K562 (cell line): ENCODE data around the gene RGS3. TPM values are rescaled to one million over a fixed set of nuclear protein-coding genes. Genes with fewer than 3 reads are reported as not detected.

Experiments
- ATAC-seq: fragments of 200-7000 bp; cut with Tn5 transposase; 3 replicates; pipeline ENCODE4 v1.9.1; 2020; ENCODE audit warnings: moderate library complexity
- BruUV-seq: library from RNA; stranded (reverse); fragments of 400-500 nt; replicated peaks from 2 replicates; lab custom pipeline; 2021; lab: Mats Ljungman, UMichigan
- CTCF ChIA-PET: fragments of 300-600 bp; formaldehyde crosslinking; extraction: SDS; loops from one replicate; lab custom pipeline; 2021; ENCODE audit warnings: low intra/inter-chr PET ratio; lab: Yijun Ruan, JAX
- POLR2A ChIA-PET: fragments of 300-600, 350-650 bp; sonication (Branson Sonifier 250); formaldehyde crosslinking; extraction: SDS; loops from one replicate; lab custom pipeline; 2021; ENCODE audit warnings: antibody characterized with exemption, inconsistent platforms; lab: Yijun Ruan, JAX
- DNase-seq, 4 experiments: peaks; one replicate each; pipeline versions ENCODE4 v3.0.0 to v3.0.0-alpha.2; 2011 to 2018; ENCODE audit warnings: low spot score in 3 of 4, mixed read lengths in 3 of 4; ENCODE audit errors: extremely low read depth in 1 of 4
- FAIRE-seq: peaks from 2 replicates; lab custom pipeline; 2011; peaks lifted over from hg19 to GRCh38; lab: Jason Lieb, UNC
- H2AFZ ChIP-seq: 2 replicates; pipeline ENCODE4 v1.6.0; 2011; ENCODE audit warnings: low read depth, low read length, control low read depth, inconsistent platforms
- H3K27ac ChIP-seq: fragments of 200-600 bp; 3 replicates; pipeline ENCODE4 v1.8.0; 2011; ENCODE audit warnings: low read depth, mild to moderate bottlenecking, control low read depth, inconsistent platforms, low read length, moderate library complexity, mixed read lengths; ENCODE audit errors: extremely low read depth
- H3K27me3 ChIP-seq, 2 experiments: fragments of 300-600 bp in 1 of 2; 2 replicates in 1 of 2; 3 replicates in 1 of 2; pipeline versions ENCODE4 v1.6.0 to v1.8.0; 2011; ENCODE audit warnings: inconsistent platforms in 2 of 2, low read length in 2 of 2, mild to moderate bottlenecking in 1 of 2, mixed read lengths in 1 of 2, moderate library complexity in 1 of 2; ENCODE audit not compliant: control insufficient read depth in 2 of 2, insufficient read depth in 2 of 2
- H3K36me3 ChIP-seq: fragments of 300-600 bp; 3 replicates; pipeline ENCODE4 v1.8.0; 2011; ENCODE audit warnings: mild to moderate bottlenecking, low read length, inconsistent platforms; ENCODE audit not compliant: control insufficient read depth, insufficient read depth
- H3K4me1 ChIP-seq, 2 experiments: fragments of 200-600 bp in 1 of 2; replicated peaks in 1 of 2; 2 replicates in 1 of 2; 3 replicates in 1 of 2; pipeline versions ENCODE4 v1.5.1 to v1.8.0; 2011; ENCODE audit warnings: inconsistent platforms in 2 of 2, low read length in 2 of 2, mild to moderate bottlenecking in 1 of 2, mixed read lengths in 1 of 2, moderate library complexity in 1 of 2; ENCODE audit not compliant: control insufficient read depth in 2 of 2, insufficient read depth in 2 of 2
- H3K4me2 ChIP-seq: 2 replicates; pipeline ENCODE4 v1.6.1; 2011; ENCODE audit warnings: low read length, control low read depth, inconsistent platforms, mixed read lengths; ENCODE audit not compliant: insufficient read depth
- H3K4me3 ChIP-seq: fragments of 200-600 bp; sonication (generic), shearing (Covaris generic); 2 replicates; pipeline ENCODE4 v1.5.1; 2016; ENCODE audit warnings: control low read depth, inconsistent platforms
- H3K79me2 ChIP-seq: fragments of 200-600 bp; 3 replicates; pipeline ENCODE4 v1.8.0; 2011; ENCODE audit warnings: low read length, inconsistent platforms; ENCODE audit not compliant: control insufficient read depth, insufficient read depth
- H3K9ac ChIP-seq, 2 experiments: 2 replicates each; pipeline versions ENCODE4 v1.6.0 to v1.6.1; 2011; ENCODE audit warnings: low read depth in 2 of 2, low read length in 2 of 2, control low read depth in 1 of 2, inconsistent platforms in 1 of 2, mild to moderate bottlenecking in 1 of 2, mixed read lengths in 1 of 2; ENCODE audit not compliant: insufficient read depth in 1 of 2
- H3K9me1 ChIP-seq: one replicate; pipeline ENCODE4 v1.6.0; 2011; ENCODE audit warnings: inconsistent platforms, mild to moderate bottlenecking, low read length, moderate library complexity; ENCODE audit not compliant: control insufficient read depth, insufficient read depth
- H3K9me3 ChIP-seq: replicated peaks from 2 replicates; pipeline ENCODE4 v1.5.1; 2011; ENCODE audit warnings: low read depth, low read length, inconsistent platforms; ENCODE audit not compliant: control insufficient read depth, insufficient read depth
- H4K20me1 ChIP-seq: replicated peaks from 2 replicates; pipeline ENCODE4 v1.6.1; 2011; ENCODE audit warnings: low read length, inconsistent platforms, mixed read lengths; ENCODE audit not compliant: control insufficient read depth, insufficient read depth
- CAMTA2 ChIP-seq: fragments of 250-450 bp; sonication (Bioruptor Pico); conservative IDR thresholded peaks from 2 replicates; pipeline ENCODE4 v1.5.1; 2022
- JUND ChIP-seq, 2 experiments: IDR thresholded peaks; 2 replicates in 1 of 2; 3 replicates in 1 of 2; pipeline ENCODE4 v1.6.1; 2011; ENCODE audit warnings: borderline replicate concordance in 2 of 2, low read depth in 2 of 2, low read length in 2 of 2, improper control_type of control experiment in 1 of 2, missing biosample characterization in 1 of 2, missing genetic modification characterization in 1 of 2, missing genetic modification reagents in 1 of 2
- RAD21 ChIP-seq, 2 experiments: fragments of 250-450 bp in 1 of 2; fragments of 450-650 bp in 1 of 2; sonication (Bioruptor Pico) in 1 of 2; formaldehyde crosslinking in 1 of 2; IDR thresholded peaks in 1 of 2; conservative IDR thresholded peaks in 1 of 2; 2 replicates each; pipeline versions ENCODE4 v1.4.0 to v1.8.0; 2020 to 2022; ENCODE audit warnings: mild to moderate bottlenecking in 2 of 2, moderate library complexity in 1 of 2
- SMC3 ChIP-seq: conservative IDR thresholded peaks from 2 replicates; pipeline ENCODE4 v1.6.1; 2011; ENCODE audit warnings: low read depth, low read length, improper control_type of control experiment; ENCODE audit not compliant: insufficient read depth
- TFE3 ChIP-seq: fragments of 450-650 bp; formaldehyde crosslinking; IDR thresholded peaks from 2 replicates; pipeline ENCODE4 v1.4.0; 2020; ENCODE audit warnings: mild to moderate bottlenecking, mixed read lengths
- TRIM24 ChIP-seq, 2 experiments: fragments of 450-650 bp; IDR thresholded peaks; 2 replicates each; pipeline ENCODE4 v1.6.1; 2016
- WGBS: fragments of 100-300 bp; shearing (Covaris generic); methylation state at CpG from one replicate; pipeline ENCODE4 v1.1.6; 2016; ENCODE audit warnings: low coverage, mixed read lengths; ENCODE audit not compliant: insufficient coverage; ENCODE audit errors: missing lambda C conversion rate; 5-methylcytosine and 5-hydroxymethylcytosine counted together
- in situ Hi-C: fragments of 300-500 bp; cut with MboI; formaldehyde crosslinking; loops from 4 replicates; pipeline ENCODE4 v1.15.0; 2018; ENCODE audit warnings: inconsistent platforms, mixed read lengths
- intact Hi-C: fragments of 100-400 bp; cut with micrococcal nuclease; formaldehyde crosslinking; loops from 2 replicates; pipeline ENCODE4 v1.14.2; 2022
- polyA plus RNA-seq, 8 experiments: library from polyadenylated mRNA; depleted of rRNA in 4 of 8; stranded (reverse) in 5 of 8; unstranded in 3 of 8; fragments of >200 nt; fragmentation: Nextera tagmentation in 2 of 8; fragmentation: Illumina TruSeq in 1 of 8; extraction: Ambion mirVana in 2 of 8; extraction: Trizol in 1 of 8; gene quantifications; 2 replicates each; pipeline versions ENCODE4 v1.2.1 to v1.2.3, GENCODE V29; 2011 to 2014; ENCODE audit warnings: inconsistent platforms in 1 of 8, missing spikeins in 1 of 8
- total RNA-seq, 7 experiments: library from RNA; depleted of rRNA in 6 of 7; stranded (reverse); fragments of >200 nt in 6 of 7; fragmentation: Illumina TruSeq in 2 of 7; extraction: Trizol in 2 of 7; gene quantifications; 2 replicates each; pipeline versions ENCODE4 v1.2.1 to v1.2.3, GENCODE V29; 2011 to 2021; ENCODE audit warnings: low replicate concordance in 1 of 7
- TF ChIP-seq, protein P1 (sequence below): sonication (generic); formaldehyde crosslinking; IDR thresholded peaks from 2 replicates; pipeline ENCODE4 v1.8.1; 2023; ENCODE audit warnings: mild to moderate bottlenecking, missing genetic modification reagents
- TF ChIP-seq, protein P2 (sequence below): fragments of 250-450 bp; sonication (Bioruptor Pico); IDR thresholded peaks from 2 replicates; pipeline ENCODE4 v1.8.0; 2022; ENCODE audit warnings: moderate library complexity, mild to moderate bottlenecking, inconsistent platforms

Gene RGS3
- total and polyA plus RNA-seq, 9 of the 15 experiments (the other 6 are each of a cell fraction or from before 2014, with no cell fraction given) = 0.08 to 2.9 (median 0.95) TPM

- no peak overlapping the region for H3K27ac ChIP-seq
- TF ChIP-seq CAMTA2 (CRISPR knock-in tag) = no peak
- TF ChIP-seq, protein P1, sequence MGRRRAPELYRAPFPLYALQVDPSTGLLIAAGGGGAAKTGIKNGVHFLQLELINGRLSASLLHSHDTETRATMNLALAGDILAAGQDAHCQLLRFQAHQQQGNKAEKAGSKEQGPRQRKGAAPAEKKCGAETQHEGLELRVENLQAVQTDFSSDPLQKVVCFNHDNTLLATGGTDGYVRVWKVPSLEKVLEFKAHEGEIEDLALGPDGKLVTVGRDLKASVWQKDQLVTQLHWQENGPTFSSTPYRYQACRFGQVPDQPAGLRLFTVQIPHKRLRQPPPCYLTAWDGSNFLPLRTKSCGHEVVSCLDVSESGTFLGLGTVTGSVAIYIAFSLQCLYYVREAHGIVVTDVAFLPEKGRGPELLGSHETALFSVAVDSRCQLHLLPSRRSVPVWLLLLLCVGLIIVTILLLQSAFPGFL (CRISPR knock-in tag) = no peak
- TF ChIP-seq, all 486 proteins: peak for 0
- ATAC-seq (no peak), FAIRE-seq (no peak), DNase-seq (no peak)
- Histone ChIP-seq H3K27me3 (no peaks in the 10 kb centered on the region; a peak in 1 of 5 replicates), H3K9ac (0 out of 4 replicates have a peak overlapping the region, but pooled peaks of 1 of the 2 experiments have one; percentile 2), H2AFZ (no peak overlapping the region), H3K4me3 (no peak overlapping the region), H3K36me3 (no peaks in the 10 kb centered on the region), H3K4me1 (peaks cover 0 to 9% of the 10 kb centered on the region in 2 experiments; a peak in 3 of 5 replicates), H3K79me2 (no peaks in the 10 kb centered on the region), H3K9me1 (no peaks in the 10 kb centered on the region), H3K9me3 (no peaks in the 10 kb centered on the region), H4K20me1 (no peaks in the 10 kb centered on the region), H3K4me2 (no peak overlapping the region)
- 27% methylated on average over 5 of the region's 7 CpGs for WGBS
- BruUV-seq = no TSS peak
- intact Hi-C loops (no loop called here), in situ Hi-C loops (loop anchor here (5.0 kb wide), 1 partner anchor 142 kb away; no protein-coding TSS in a partner anchor)
- ChIA-PET POLR2A (interaction anchor here (1.0 to 1.5 kb wide), 3 partner anchors 10 to 314 kb away, joined by 3 to 5 read pairs (median 3); partner anchors contain the start of genes CDC26 and PRPF4), CTCF (interaction anchor here (3.3 to 6.1 kb wide), 3 partner anchors 67 to 314 kb away, joined by 23 to 91 read pairs (median 43); partner anchors contain the start of genes CDC26 and PRPF4)
Observed at GRCh38 chr9:113589407-113589806, 125.9 kb downstream of the RGS3 start.

DNA sequence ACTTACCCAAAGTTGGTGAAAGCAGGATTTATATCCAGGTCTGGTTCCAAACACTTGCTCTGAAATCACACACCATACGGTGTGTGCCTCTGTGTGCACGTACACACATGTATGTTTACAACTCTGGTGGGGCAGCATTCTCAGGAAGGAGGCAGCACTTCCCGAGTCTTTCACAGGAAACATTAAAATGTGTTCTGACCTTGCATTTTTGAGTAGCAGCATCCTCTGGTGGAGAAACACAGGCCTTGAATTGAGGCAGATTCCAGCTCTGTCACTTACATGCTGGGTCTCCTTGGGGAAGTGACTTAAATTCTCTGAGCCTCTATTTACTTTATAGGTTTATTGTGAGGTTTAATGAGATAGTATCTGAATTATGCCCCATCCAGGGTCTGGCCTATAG is 126.4 kb downstream of the RGS3 start:
- no peak for ATAC-seq
- Histone ChIP-seq H3K36me3 (no peaks in the 10 kb centered on the region), H3K79me2 (no peaks in the 10 kb centered on the region), H3K4me1 (peaks cover 0 to 9% of the 10 kb centered on the region in 2 experiments; a peak in 3 of 5 replicates), H3K4me3 (no peak overlapping the region), H3K27me3 (peaks cover 0 to 3% of the 10 kb centered on the region in 2 experiments; a peak in 2 of 5 replicates), H3K9ac (no peak overlapping the region), H4K20me1 (no peaks in the 10 kb centered on the region), H3K27ac (no peak overlapping the region), H3K9me1 (no peaks in the 10 kb centered on the region), H3K9me3 (no peaks in the 10 kb centered on the region), H3K4me2 (no peak overlapping the region), H2AFZ (no peak overlapping the region)
- FAIRE-seq = no peak
- in situ Hi-C loops (loop anchor here (5.0 kb wide), 2 partner anchors 143 to 318 kb away; no protein-coding TSS in a partner anchor), intact Hi-C loops (loop anchor here (2.0 kb wide), 2 partner anchors 143 to 281 kb away; no protein-coding TSS in a partner anchor)
- BruUV-seq = no TSS peak
- DNase-seq = peak in 1 of 4 experiments; percentile 35
- WGBS = 6% methylated on average over 3 of the region's 3 CpGs
- ChIA-PET POLR2A (interaction anchor here (1.0 to 1.5 kb wide), 2 partner anchors 11 to 12 kb away, joined by 3 to 5 read pairs; no protein-coding TSS in a partner anchor), CTCF (interaction anchor here (3.3 to 6.1 kb wide), 3 partner anchors 67 to 315 kb away, joined by 23 to 91 read pairs (median 43); partner anchors contain the start of genes CDC26 and PRPF4)
- TF ChIP-seq RAD21 (CRISPR knock-in tag; conservative IDR thresholded peaks at IDR 0.05 in 1 of 2, IDR thresholded peaks at IDR 0.05 in 1 of 2) (peak; percentile 68 to 86), TFE3 (CRISPR knock-in tag) (no peak), SMC3 (peak; percentile 47), JUND (IDR thresholded peaks at IDR 0.05; ENCODE audit: borderline replicate concordance, low read depth, low read length) (no peak), JUND (tag; IDR thresholded peaks at IDR 0.05; ENCODE audit: borderline replicate concordance, low read depth, low read length) (no peak), TRIM24 (IDR thresholded peaks at IDR 0.05) (no peak)
- TF ChIP-seq, protein P2, sequence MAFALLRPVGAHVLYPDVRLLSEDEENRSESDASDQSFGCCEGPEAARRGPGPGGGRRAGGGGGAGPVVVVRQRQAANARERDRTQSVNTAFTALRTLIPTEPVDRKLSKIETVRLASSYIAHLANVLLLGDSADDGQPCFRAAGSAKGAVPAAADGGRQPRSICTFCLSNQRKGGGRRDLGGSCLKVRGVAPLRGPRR = no peak
